Activated CD4-positive, alpha-beta T cell treated with anti-CD3 and anti-CD28 coated beads, Interleukin-2, amount 50 U/mL, for 24 hours (primary cell): ENCODE measurements around the gene AP1G2.
"Not testable (repeated sequence)": the region's sequence is repeated elsewhere in the genome, so short reads cannot be mapped to it uniquely, and the experiment has no call there.

ENCODE experiments used
- DNase-seq, 2 donors: peaks; one replicate each; pipeline ENCODE4 v3.0.0-alpha.2; 2020; ENCODE audit warnings: low read depth in 1 of 2, low spot score in 1 of 2

The AP1G2 gene, protein sequence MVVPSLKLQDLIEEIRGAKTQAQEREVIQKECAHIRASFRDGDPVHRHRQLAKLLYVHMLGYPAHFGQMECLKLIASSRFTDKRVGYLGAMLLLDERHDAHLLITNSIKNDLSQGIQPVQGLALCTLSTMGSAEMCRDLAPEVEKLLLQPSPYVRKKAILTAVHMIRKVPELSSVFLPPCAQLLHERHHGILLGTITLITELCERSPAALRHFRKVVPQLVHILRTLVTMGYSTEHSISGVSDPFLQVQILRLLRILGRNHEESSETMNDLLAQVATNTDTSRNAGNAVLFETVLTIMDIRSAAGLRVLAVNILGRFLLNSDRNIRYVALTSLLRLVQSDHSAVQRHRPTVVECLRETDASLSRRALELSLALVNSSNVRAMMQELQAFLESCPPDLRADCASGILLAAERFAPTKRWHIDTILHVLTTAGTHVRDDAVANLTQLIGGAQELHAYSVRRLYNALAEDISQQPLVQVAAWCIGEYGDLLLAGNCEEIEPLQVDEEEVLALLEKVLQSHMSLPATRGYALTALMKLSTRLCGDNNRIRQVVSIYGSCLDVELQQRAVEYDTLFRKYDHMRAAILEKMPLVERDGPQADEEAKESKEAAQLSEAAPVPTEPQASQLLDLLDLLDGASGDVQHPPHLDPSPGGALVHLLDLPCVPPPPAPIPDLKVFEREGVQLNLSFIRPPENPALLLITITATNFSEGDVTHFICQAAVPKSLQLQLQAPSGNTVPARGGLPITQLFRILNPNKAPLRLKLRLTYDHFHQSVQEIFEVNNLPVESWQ

DNA sequence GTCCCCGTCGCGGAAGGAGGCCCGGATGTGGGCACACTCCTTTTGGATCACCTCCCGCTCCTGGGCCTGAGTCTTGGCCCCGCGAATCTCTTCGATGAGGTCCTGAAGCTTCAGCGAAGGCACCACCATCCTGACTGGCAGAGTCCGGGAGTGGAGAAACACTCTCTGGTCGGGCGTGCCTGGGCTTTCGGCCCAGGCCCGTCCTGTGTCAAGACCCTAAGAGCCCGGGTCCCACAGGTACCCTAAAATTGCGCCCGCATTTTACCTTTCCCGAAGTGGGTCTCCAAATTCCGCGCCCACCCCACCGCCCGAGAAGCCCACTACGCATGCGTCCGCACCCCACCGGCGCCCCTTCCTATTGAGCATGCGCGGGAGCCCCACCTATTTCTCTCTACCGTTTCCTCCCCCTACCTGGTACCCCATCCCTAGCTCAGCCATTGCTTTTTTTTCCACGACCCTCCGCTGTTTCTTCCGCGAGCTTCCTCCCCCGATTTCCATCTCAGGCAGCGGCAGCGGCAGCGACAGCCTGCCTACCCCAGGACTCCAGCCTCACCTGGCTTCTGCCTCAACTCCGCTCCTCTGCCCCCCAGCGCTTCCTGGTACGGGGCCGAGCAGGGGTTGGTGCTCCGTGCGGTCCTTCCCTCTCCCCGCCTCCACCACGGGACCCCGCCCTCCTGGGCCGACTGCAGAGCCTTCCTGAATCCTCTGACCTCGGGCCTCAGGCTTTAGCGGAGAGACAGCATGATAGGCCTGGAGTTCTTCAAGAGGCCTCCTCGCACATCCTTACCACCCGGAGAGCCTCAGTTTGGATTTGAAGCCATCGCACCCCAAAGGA, at the start of gene AP1G2:
AP1G2 (minus strand) TSS at position 606 of the 835 bp plus-strand sequence; CDS start at position 129, 477 bp downstream.
- peak; percentile 75 to 83 for DNase-seq

DNA sequence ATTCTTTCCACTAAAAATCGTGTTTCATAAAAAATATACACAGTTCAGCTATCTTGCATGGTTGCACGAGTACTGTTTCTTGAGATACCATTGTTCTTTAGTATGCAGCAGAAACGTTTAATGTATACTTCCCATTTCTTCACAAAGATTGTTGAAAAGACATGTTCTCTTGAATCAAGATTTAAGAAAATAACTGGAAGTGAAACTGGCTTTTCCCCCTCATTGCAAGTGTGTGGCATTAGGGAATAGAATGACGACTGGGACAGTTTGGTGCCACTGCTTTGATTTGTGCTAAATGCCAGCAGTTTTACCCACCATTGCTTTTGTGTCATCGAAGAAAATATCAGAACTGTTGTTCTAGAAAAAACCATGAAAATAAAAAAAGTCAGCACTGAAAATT, 48.3 kb upstream of the AP1G2 start:
- no peak for DNase-seq

DNA sequence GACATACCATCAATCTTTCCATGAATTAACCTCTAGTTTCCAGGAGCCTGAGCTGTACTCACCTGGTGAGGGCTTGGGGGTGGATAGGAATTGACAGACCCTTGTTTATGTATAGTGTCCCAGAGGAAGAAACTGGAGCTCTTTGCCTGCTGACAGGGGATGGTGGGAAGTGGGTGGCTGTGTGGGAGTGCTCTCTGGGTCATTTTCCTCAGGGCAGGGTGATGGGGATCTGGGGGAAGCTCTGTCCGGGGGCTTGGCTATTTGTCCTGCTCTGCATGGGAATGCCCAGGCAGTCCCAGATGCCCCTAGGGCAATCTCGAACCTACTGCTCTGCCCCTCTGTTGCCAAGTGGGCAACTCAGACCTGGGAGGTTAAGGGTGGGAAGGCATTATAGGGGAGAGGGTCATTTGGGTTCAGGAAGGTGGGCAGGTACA, 46.8 kb upstream of the AP1G2 start:
- no peak for DNase-seq

DNA sequence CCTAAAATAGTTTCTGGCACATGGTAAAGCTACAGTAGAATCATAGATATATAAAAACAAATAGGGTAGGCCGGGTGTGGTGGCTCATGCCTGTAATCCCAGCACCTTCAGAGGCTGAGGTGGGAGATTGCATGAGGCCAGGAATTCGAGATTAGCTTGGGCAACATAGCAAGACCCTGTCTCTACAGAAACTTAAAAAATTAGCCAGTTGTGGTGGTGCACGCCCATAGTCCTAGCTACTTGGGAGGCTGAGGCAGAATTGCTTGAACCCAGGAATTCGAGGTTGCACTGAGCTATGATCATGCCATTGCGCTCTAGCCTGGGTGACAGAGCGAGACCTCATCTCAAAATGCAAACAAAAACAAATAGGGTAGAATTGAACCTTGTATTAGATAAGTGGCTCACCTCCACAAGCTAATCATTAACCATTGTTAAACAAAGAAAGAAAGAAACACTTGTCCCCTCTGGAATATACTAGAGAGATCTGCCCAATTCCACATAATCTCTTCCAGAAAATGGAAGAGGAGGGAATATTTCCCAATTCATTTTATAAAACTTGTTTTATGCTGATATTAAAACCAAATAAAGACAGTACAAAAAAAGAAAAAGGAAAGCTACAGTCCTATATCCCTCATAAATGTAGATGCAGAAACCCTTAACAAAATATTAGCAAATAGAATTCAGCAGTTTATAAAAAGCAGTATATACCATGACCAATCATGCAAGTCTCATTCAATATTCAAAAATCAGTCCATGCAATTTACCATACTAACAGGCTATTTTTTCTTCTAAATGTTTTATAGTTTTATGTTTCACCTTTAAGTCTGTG, 45.9 kb upstream of the AP1G2 start:
- no peak for DNase-seq

DNA sequence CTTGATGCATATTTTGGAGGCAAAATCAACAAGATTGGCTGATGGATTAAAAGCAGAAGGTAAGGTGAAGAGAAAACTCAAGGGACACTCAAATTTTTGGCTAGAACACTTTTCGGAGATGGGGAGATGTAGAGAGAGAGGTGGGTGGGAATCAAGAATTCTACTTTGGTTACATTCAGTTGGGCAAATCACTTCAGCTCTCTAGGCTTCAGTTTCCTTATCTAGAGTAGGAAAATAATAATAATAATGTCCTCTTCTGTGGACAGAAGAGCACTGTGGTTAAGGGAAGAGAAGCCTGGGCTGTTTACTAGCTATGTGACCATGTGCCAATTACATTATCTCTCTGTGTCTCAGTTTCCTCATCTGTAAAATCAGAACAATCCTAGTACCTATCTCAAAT, 45.2 kb upstream of the AP1G2 start:
- no peak for DNase-seq

DNA sequence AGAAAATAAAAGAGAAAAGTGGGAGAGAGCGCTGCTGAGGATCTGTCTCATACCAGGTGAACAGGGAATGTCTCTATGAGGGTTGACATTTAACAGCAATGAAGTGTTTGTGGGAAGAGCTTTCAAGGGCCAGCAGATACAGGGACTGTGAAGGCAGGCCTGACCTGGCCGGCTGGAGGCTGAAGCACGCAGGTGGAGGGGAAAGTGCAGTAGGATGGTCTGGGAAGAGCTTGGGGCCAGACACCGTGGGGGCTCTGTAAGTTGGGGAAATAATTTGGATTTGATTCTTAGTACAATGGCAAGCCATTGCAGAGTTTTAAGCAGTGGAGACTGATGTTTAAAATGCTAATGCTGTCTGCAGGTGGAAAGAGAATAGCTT, 44.8 kb upstream of the AP1G2 start:
- no peak for DNase-seq

DNA sequence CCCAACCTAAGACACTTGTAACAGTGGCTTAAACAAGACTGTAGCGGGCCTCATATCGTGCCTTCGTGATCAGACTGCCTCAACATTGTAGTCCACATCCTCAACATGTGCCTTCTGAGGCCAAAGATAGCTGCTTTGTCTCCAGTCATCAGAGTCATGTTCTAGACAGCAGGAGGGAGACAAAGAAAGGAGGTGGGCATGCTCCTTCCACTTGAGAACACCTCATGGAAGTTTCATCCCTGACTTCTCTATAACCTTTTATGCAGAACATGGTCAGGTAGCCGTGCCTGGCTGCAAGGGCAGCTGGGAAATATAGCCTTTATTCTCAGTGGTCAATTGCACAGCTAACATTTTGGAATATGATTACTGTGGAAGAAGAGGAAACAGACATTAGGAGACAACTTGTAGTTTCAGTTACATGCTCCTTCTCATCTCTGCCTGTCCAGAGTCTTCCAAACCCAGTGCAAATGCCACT, 43.3 kb upstream of the AP1G2 start:
- no peak for DNase-seq

DNA sequence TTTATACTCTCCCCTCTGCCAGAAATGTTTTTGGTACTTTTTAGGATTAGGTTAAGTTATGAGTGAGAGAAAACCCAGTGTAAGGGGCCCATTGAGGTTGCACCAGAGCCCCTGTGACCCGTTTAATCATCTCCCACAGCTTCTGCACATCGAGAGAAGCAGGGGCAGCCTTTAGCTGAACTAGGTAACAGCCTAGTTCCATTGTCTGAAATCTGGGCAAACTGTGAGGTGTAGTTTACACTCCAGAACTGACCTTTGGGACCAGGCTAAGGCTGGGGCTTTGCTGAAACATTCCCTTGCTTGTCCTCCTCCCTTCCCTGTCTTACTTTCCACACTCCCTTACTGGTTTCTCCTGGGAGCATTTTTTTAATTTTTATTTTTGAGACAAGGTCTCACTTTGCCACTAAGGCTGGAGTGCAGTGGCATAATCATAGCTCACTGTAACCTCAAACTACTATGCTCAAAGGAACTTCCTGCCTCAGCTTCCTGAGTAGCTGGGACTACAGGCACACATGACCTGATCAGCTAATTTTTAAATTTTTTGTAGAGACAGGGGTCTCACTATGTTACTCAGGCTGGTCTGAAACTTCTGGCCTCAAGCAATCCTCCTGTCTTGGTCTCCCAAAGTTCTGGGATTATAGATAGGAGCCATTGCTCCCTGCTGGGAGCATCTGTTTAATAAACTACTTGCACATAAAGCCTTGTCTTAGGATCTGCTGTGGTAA, 42.7 kb upstream of the AP1G2 start:
- DNase-seq: no peak

DNA sequence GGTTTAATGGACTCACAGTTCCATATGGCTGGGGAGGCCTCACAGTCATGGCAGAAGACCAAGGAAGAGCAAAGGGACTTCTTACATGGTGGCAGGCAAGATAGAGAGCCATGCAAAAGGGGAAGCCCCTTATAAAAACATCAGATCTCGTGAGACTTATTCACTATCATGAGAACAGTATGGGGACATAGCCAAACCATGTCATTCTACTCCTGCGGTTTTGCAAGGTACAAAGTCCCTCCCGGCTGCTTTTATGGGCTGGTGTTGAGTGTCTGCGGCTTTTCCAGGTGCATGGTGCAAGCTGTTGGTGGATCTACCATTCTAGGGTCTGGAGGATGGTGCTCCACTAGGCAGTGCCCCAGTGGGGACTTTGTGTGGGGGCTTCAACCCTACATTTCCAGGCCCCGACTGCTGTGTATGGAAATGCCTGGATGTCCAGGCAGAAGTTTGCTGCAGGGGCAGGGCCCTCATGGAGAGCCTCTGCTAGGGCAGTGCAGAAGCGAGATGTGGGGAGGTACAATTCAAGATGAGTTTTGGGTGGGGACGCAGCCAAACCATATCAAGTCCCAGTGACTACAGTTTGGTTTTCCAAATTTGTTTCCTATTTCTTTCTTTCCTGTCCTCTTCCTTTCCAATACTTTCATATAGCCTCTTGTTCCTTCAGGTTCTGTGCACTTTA, 42.0 kb upstream of the AP1G2 start:
- not testable (repeated sequence) for DNase-seq

DNA sequence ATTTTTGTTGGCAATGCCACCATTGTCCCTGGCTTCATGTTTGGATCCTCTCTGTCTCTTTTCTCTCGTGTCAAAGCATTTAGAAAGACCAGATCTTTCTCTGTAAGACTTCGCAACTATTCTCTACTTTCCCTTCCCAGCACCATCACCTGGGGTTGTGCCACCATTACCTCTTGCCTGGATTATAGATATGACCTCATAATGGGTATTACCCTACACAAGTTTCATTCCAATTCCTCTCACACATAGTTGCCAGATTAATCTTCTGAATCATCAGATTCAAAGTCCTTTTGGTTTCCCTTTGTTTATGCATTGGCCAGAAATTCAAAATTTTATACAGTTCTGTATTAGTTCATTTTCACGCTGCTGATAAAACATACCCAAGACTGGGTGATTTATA, 41.4 kb upstream of the AP1G2 start:
- DNase-seq: no peak

DNA sequence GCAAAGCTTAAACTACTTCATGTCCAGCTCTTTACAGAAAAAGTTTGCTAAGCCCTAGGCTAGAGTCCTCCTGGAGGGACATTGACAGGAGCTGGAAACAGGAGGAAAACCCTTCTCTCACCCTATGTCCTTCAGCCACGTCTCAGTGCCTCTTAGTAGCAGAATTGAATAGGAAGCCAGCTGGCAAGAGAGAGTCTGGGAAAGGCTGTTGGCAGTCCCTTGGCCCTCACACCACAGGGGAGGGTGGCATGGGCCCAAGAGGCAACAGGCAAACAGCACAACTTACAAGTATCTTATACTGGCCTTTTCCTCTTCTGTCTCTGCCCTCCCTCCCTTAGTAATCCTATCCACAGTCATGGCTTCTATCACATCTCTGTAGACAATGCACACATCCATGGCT, 40.9 kb upstream of the AP1G2 start:
- no peak for DNase-seq

DNA sequence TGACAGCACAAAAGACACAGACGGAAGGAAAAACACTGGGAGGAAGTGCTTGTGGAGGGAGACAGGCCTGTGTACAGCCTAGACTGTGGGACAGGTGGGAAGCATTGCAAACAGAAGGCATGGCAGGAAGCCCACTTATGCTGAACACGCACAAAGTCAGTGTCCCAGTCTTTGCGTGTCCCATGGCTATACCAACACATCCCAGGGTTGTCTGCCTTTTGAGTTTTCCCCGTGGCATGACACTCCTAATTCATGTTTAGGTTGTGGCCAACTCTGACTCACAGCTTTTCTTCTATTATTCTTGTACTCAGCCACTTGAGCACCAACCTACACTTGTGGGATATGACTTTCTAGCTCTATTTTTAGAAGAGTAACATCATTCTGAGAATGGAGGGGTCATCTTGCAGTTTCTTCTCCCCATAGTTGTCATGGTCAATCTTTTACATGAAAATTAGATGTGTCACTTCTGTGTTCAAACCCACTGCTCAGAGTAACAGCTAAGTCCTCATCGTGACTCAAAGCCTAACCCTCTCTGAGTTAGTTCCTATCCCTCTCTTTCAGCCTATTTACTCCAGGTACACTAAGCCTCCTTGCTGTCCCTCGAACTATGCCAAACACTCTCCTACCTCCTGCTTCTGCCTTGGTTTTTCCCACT, 38.5 kb upstream of the AP1G2 start:
- no peak for DNase-seq

DNA sequence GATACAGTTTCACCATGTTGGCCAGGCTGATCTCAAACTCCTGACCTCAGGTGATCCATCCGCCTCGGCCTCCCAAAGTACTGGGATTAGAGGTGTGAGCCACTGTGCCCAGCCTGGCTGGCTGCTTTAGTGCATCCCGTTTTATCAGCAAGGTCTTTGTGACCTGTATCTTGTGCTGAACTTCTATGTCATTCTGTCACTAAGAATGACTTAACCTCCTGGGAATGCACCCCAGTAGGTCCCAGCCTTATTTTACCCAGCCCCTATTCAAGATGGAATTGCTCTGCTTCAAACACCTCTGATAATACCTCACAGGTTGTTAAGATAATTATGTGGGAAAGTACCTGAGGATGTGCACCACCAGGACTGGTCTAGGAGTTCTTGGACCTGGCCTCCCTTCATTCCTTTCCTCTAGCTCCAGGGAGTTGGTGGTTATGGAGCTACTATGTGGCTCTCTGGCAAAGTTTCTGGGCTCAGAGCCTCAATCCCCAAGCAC, 37.1 kb upstream of the AP1G2 start:
- DNase-seq: no peak

DNA sequence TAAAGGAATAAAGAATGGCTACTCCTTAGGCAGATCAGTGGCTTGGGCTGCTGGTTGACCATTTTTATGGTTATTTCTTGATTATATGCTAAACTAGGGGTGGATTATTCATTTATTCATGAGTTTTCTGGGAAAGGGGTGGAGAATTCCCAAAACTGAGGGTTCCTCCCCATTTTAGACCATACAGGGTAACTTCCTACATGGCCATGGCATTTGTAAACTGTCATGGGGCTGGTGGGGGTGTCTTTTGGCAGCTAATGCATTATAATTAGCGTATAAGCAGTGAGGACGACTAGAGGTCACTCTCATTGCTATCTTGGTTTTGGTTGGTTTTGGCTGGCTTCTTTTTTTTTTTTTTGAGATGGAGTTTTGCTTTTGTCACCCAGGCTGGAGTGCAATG, 36.6 kb upstream of the AP1G2 start:
- DNase-seq: no peak

DNA sequence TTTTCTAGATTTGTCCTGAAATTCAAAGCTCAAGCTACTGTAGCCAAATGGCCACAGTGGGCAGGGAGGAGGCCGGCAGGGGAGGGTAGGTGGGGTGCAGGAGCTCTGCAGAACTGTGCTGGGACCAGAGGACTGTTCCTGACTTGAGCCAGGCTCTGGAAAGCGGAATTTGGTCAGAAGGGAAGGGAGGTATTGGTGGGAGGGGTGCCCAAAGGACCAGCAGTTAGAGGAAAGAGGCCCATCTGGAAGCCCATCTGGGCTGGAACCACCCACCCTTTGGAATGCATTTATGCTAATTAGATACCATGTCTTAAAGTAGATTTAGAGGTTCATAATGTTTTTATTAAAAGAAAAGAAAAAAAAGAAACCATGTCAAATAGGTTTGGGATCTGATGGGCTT, 35.5 kb upstream of the AP1G2 start:
- no peak for DNase-seq

DNA sequence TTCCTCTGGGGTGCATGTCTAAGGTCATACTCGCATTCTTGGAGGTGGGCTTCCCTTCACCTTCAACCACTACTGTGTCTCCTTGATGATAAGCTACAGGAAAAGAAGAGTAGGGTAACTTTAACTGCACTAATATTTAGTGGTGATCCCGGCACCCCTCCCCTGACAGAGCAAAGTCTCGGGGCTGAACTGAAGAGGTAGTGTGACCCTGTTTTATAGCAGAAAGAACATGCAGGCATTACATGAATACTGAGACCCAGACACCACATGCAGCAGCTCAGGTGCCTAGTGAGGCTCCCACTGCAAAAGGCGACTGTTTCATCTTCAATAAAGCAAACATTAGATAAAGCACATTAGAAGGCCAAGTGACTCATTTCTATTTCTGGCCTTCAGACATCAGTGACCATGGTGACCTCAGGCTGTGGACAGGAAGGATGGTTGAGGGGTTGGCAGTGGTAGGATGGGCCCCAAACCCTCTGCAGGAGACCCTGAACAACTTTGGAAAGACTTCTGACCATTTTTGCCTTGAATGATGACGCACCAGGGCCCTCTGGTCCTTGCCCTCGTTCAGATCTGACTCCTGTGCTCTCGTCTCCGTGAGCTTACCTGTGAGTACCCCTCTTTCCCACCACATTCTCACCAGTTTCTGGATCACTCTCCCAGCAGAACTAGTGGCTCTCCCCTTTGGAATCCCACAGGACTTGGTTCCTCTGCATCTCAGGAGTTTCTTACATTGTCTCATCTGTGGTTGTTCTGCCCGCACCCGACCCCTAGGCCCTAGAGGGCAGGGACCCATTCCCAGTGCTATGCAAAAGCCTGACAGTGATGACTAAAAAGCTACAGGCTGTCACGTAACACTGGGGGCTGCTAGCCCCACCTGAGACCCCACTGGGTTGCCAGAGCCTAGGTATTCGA, 34.8 kb upstream of the AP1G2 start:
- DNase-seq: no peak

DNA sequence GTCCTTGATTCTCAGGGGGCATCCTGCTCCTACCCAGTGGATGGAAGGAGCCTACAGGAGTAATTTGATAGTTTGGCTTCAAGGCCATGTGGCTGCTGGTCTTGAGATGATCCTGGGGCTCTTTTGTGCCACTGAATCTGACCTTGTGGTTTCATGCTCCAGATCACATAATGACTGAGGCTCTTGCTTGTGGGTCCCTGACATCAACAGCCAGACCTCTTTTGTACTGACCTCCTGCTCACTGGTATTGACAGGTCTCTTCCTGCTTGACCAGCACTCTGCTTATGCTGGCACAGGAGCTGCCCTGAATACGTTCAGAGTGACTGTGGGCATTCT, 34.2 kb upstream of the AP1G2 start:
- no peak for DNase-seq

DNA sequence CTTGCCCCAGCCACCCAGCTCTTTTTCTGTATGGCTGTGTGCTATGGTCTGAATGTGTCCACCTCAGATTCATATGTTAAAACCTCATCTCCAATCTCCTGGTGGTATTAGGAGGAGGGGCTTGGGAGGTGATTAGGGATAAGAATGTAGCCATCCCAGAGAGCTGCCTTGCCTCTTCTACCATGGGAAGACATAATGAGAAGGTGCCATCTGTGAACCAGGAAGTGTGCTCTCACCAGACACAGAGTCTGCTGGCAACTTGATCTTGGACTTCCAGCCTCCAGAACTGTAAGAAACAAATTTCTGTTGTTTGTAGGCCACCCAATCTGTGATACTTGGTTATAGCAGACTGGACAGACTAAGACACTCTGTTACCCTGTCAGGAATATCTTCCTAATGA, 33.8 kb upstream of the AP1G2 start:
- no peak for DNase-seq
